ENCODE data around the gene MYO1E.

DNA sequence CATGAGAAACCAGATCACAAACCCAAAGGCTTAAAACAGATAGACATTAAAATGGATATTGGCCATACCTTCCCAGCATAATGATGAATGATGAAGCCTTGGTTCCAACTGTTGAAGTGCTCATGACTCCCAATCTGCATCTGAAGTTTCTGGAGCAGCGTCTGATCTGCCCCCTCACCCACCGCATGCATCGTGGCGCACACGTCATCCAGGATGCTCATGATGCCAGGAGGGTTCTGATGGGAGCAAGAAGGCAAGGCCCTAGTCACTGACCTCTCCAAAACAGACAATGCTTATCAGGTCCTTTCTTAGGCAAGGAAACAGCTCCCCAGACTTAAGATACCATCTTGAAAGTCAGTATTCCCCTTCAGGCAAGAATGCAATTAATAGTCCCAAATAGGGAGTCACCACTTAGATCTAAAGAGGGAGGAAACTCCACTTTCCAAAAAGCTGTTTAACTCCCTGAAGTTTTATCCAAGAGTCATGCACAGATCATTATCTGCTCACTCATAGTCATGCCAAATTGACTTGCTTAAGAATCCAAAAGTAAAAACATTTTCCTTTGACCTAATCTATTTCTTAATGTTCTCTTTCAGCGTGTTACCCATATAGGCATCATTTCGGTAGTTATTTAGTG is 163.9 kb downstream of the MYO1E start:
- TF ChIP-seq, protein P1, sequence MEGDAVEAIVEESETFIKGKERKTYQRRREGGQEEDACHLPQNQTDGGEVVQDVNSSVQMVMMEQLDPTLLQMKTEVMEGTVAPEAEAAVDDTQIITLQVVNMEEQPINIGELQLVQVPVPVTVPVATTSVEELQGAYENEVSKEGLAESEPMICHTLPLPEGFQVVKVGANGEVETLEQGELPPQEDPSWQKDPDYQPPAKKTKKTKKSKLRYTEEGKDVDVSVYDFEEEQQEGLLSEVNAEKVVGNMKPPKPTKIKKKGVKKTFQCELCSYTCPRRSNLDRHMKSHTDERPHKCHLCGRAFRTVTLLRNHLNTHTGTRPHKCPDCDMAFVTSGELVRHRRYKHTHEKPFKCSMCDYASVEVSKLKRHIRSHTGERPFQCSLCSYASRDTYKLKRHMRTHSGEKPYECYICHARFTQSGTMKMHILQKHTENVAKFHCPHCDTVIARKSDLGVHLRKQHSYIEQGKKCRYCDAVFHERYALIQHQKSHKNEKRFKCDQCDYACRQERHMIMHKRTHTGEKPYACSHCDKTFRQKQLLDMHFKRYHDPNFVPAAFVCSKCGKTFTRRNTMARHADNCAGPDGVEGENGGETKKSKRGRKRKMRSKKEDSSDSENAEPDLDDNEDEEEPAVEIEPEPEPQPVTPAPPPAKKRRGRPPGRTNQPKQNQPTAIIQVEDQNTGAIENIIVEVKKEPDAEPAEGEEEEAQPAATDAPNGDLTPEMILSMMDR (IDR thresholded peaks at IDR 0.05): peak in 1 of 4 experiments; percentile 18
- TF ChIP-seq POLR2A (IDR thresholded peaks at IDR 0.05): no peak

Data from uterus (tissue), 2 donors.